Upper lobe of right lung (tissue), 1 donor: ENCODE results near the gene CELF4. TPM values are rescaled to one million over a fixed set of nuclear protein-coding genes. Genes with fewer than 3 reads are reported as not detected.
A peak's percentile ranks its signal among the peaks of the same experiment; 100 is the strongest.

Experiments
- ATAC-seq: fragments of 200-7000 bp; cut with Tn5 transposase; one replicate; pipeline ENCODE4 v1.9.1; 2020; ENCODE audit warnings: mild to moderate bottlenecking, moderate library complexity
- DNase-seq: peaks from one replicate; pipeline ENCODE4 v3.0.0-alpha.2; 2020
- H3K27ac ChIP-seq: fragments of 200-600 bp; one replicate; pipeline ENCODE4 v1.8.0; 2022
- H3K27me3 ChIP-seq: fragments of 200-600 bp; one replicate; pipeline ENCODE4 v1.8.0; 2022; ENCODE audit warnings: mild to moderate bottlenecking
- H3K36me3 ChIP-seq: fragments of 200-600 bp; one replicate; pipeline ENCODE4 v1.8.0; 2022
- H3K4me1 ChIP-seq: fragments of 200-600 bp; one replicate; pipeline ENCODE4 v1.8.0; 2022
- H3K4me3 ChIP-seq: fragments of 200-600 bp; one replicate; pipeline ENCODE4 v1.8.0; 2022; ENCODE audit warnings: mild to moderate bottlenecking
- H3K9me3 ChIP-seq: fragments of 200-600 bp; one replicate; pipeline ENCODE4 v1.8.0; 2022
- CTCF ChIP-seq: fragments of 200-600 bp; IDR thresholded peaks from one replicate; pipeline ENCODE4 v1.8.0; 2022; ENCODE audit warnings: antibody characterized with exemption
- intact Hi-C: fragments of 100-400 bp; cut with DNase I; formaldehyde crosslinking; loops from one replicate; pipeline ENCODE4 v1.11.0; 2022
- total RNA-seq: library from RNA; stranded (reverse); fragmentation: NEBNext Ultra II Directional; extraction: Animal tissue kit (Norgen Biotek cat#: 25700); gene quantifications from one replicate; pipeline ENCODE4 v1.2.1, GENCODE V29; 2021
- donor health status: DM: no; HTN: yes; CAD: no; lungs with severe emphysema.

CELF4 gene
- total RNA-seq, 1 donor from 2014 or later = 1.2 TPM

- ATAC-seq (peak; percentile 47), DNase-seq (no peak)
- intact Hi-C loops = no loop called here
- Histone ChIP-seq H3K27me3 (no peaks in the 10 kb centered on the region), H3K9me3 (no peaks in the 10 kb centered on the region), H3K4me1 (no peaks in the 10 kb centered on the region), H3K4me3 (no peak overlapping the region), H3K27ac (no peak overlapping the region), H3K36me3 (no peaks in the 10 kb centered on the region)
- TF ChIP-seq CTCF = peak; percentile 48
Observed at GRCh38 chr18:37578886-37579513, 13.4 kb upstream of the CELF4 start.

DNA sequence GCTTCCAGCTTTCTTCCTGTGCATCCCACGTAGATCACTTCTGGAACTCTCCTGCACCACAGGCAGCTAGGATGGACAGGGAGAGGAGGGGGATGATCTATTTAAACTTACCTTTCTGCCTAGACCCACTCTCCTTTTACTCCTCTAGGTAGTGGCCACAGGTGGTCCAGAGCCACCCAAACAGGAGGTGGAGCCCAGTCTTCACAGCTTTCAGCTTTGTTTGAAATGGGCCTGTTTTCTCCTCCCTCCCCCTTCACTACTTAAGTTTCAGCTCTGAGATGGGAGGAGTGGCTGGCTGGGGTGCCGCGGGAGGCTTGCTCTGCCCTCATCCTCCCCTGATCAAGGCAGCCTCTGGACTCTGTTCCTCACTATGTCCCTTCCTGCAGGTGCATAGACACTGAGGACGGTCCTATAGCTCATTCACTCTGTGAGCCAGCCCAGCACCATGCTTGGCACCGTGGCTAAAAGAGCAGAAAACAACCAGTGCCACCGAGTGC lies 12.6 kb upstream of the CELF4 start:
- no peak for ATAC-seq
- TF ChIP-seq CTCF = no peak
- intact Hi-C loops = no loop called here

DNA sequence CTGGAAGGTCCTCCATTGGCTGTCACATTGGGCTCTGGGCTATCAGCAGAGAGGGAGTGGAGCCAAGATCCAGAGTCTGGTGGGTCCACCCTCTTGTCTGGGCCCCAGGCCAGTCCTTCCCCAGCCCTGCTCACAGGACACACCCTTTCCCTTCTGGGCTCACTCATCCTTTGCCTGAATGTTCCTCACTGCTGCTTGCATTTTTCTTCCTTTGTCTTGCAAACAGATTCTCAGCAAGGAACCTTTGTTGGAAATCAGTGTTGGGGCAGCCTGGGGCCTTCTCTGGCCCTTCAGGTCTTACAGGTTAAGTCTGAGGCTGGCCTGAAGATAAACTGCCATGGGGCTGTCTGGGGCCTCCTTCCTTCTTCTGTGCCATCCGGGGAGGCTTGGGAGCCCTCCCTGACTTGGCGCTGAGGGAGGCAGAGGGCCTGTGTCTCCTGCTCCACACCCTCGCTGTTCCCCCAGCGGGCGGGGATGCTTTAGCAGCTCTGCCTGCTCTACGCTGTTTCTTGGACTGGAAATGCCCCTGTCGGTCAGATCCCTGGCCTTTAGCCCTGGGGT lies 11.5 kb upstream of the CELF4 start:
- ATAC-seq = peak; percentile 11
- no peak for DNase-seq
- intact Hi-C loops = no loop called here

More for the DNA sequence above, 12.6 kb upstream of the CELF4 start:
- Histone ChIP-seq H3K27ac (no peak overlapping the region), H3K9me3 (no peaks in the 10 kb centered on the region), H3K36me3 (no peaks in the 10 kb centered on the region), H3K27me3 (no peaks in the 10 kb centered on the region), H3K4me3 (no peak overlapping the region), H3K4me1 (no peaks in the 10 kb centered on the region)
- DNase-seq = no peak

DNA sequence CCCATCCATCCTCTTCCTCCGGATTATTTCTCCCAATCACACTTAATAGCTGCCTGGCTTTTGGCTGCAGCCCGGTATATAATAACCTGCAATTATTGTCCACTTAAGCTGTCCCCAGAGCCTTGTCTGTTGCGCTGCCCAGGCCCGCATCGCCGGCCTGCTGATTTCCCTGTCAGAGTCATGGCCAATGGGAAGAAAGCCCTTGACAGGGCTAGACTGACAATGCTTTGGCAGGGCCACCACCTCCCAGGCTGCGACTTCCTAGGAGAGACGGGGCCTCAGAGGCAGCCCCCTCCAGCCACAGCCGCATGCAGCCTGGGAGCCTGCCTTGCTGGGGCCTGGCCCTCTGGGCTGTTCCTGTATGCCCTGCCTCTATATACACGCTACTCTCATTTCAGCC lies 10.0 kb upstream of the CELF4 start:
- intact Hi-C loops = no loop called here
- no peak overlapping the region for H3K27ac ChIP-seq
- H3K4me3 ChIP-seq = no peak overlapping the region
- H3K9me3 ChIP-seq = no peaks in the 10 kb centered on the region
- ATAC-seq (no peak), DNase-seq (peak; percentile 53)
- no peaks in the 10 kb centered on the region for H3K36me3 ChIP-seq
- peaks cover 16% of the 10 kb centered on the region for H3K27me3 ChIP-seq
- no peaks in the 10 kb centered on the region for H3K4me1 ChIP-seq
- no peak for TF ChIP-seq CTCF

More for the DNA sequence above, 11.5 kb upstream of the CELF4 start:
- no peak overlapping the region for H3K4me3 ChIP-seq
- peaks cover 3% of the 10 kb centered on the region for H3K27me3 ChIP-seq
- no peaks in the 10 kb centered on the region for H3K4me1 ChIP-seq
- no peaks in the 10 kb centered on the region for H3K9me3 ChIP-seq
- no peaks in the 10 kb centered on the region for H3K36me3 ChIP-seq
- H3K27ac ChIP-seq = no peak overlapping the region
- no peak for TF ChIP-seq CTCF

- Histone ChIP-seq H3K27me3 (peaks cover 29% of the 10 kb centered on the region), H3K36me3 (no peaks in the 10 kb centered on the region), H3K9me3 (no peaks in the 10 kb centered on the region), H3K4me1 (no peaks in the 10 kb centered on the region), H3K27ac (no peak overlapping the region), H3K4me3 (no peak overlapping the region)
- no peak for TF ChIP-seq CTCF
- intact Hi-C loops = no loop called here
- ATAC-seq (no peak), DNase-seq (no peak)
Observed at GRCh38 chr18:37574113-37574512, 8.5 kb upstream of the CELF4 start.
